Measurements from ENCODE around the gene CFAP251. TPM values are rescaled to one million over a fixed set of nuclear protein-coding genes. Genes with fewer than 3 reads are reported as not detected.

CFAP251 gene
- total RNA-seq, 1 experiment from 2014 or later = 3.8 TPM

- H3K4me1 Mint-ChIP-seq (ENCODE audit: low read depth, unreplicated experiment) = no peaks in the 10 kb centered on the region
- BruUV-seq (replicated peaks) = no TSS peak
- no peak for DNase-seq
Measured at GRCh38 chr12:122009741-122010140, 91.3 kb downstream of the CFAP251 start.

GRCh38 chr12:122012184-122012583, 93.8 kb downstream of the CFAP251 start:
- H3K4me3 Mint-ChIP-seq (ENCODE audit: low read depth, unreplicated experiment) = no peak overlapping the region
- no peak for DNase-seq
- no peak for TF ChIP-seq CTCF (IDR thresholded peaks at IDR 0.05; ENCODE audit: unreplicated experiment)

More at GRCh38 chr12:122009741-122010140, 91.3 kb downstream of the CFAP251 start:
- TF ChIP-seq CTCF (IDR thresholded peaks at IDR 0.05; ENCODE audit: unreplicated experiment) = no peak
- no peaks in the 10 kb centered on the region for H3K9me3 Mint-ChIP-seq (ENCODE audit: low read depth, unreplicated experiment)
- no peak overlapping the region for H3K27ac Mint-ChIP-seq (ENCODE audit: unreplicated experiment)
- CTCF ChIA-PET = no interaction called here
- H3K27me3 Mint-ChIP-seq (ENCODE audit: unreplicated experiment) = no peaks in the 10 kb centered on the region
- H3K4me3 Mint-ChIP-seq (ENCODE audit: low read depth, unreplicated experiment) = no peak overlapping the region
- no peaks in the 10 kb centered on the region for H3K36me3 Mint-ChIP-seq (ENCODE audit: insufficient read depth, unreplicated experiment)
- intact Hi-C loops (cut with micrococcal nuclease; ENCODE audit: unreplicated experiment) = no loop called here

DNA sequence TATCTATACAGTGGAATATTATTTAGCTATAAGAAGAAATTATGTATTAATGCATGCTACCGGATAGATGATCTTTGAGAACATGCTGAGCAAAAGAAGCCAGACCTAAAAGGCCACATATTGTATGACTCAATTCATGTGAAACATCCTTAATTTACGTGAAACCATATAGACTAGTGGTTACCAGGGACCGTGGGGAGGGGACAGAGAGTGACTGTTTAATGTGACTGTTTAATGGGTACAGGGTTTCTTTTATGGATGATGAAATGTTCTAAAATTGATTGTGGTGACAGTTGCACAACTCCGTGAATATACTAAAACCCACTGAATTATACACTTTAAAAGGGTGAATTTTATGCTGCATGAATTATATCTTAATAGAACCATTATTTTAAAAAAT, 94.7 kb downstream of the CFAP251 start:
- H3K27ac Mint-ChIP-seq (ENCODE audit: unreplicated experiment) = no peak overlapping the region
- CTCF ChIA-PET = interaction anchor here (0.7 kb wide), 1 partner anchor 8 kb away, joined by 4 read pairs; no protein-coding TSS in a partner anchor
- H3K9me3 Mint-ChIP-seq (ENCODE audit: low read depth, unreplicated experiment) = no peaks in the 10 kb centered on the region
- no peaks in the 10 kb centered on the region for H3K36me3 Mint-ChIP-seq (ENCODE audit: insufficient read depth, unreplicated experiment)
- TF ChIP-seq CTCF (IDR thresholded peaks at IDR 0.05; ENCODE audit: unreplicated experiment) = no peak
- no peak overlapping the region for H3K4me3 Mint-ChIP-seq (ENCODE audit: low read depth, unreplicated experiment)
- H3K27me3 Mint-ChIP-seq (ENCODE audit: unreplicated experiment) = no peaks in the 10 kb centered on the region
- H3K4me1 Mint-ChIP-seq (ENCODE audit: low read depth, unreplicated experiment) = no peaks in the 10 kb centered on the region
- DNase-seq = no peak
- intact Hi-C loops (cut with micrococcal nuclease; ENCODE audit: unreplicated experiment) = no loop called here
- no TSS peak for BruUV-seq (replicated peaks)

More at GRCh38 chr12:122012184-122012583, 93.8 kb downstream of the CFAP251 start:
- intact Hi-C loops (cut with micrococcal nuclease; ENCODE audit: unreplicated experiment) = no loop called here
- BruUV-seq (replicated peaks) = no TSS peak
- no peaks in the 10 kb centered on the region for H3K9me3 Mint-ChIP-seq (ENCODE audit: low read depth, unreplicated experiment)
- no peaks in the 10 kb centered on the region for H3K4me1 Mint-ChIP-seq (ENCODE audit: low read depth, unreplicated experiment)
- H3K27ac Mint-ChIP-seq (ENCODE audit: unreplicated experiment) = no peak overlapping the region
- H3K36me3 Mint-ChIP-seq (ENCODE audit: insufficient read depth, unreplicated experiment) = no peaks in the 10 kb centered on the region
- CTCF ChIA-PET = interaction anchor here (0.7 kb wide), 1 partner anchor 9 kb away, joined by 4 read pairs; no protein-coding TSS in a partner anchor
- no peaks in the 10 kb centered on the region for H3K27me3 Mint-ChIP-seq (ENCODE audit: unreplicated experiment)

- intact Hi-C loops (cut with micrococcal nuclease; ENCODE audit: unreplicated experiment) = no loop called here
- Mint-ChIP-seq H3K4me3 (ENCODE audit: low read depth, unreplicated experiment) (no peak overlapping the region), H3K27me3 (ENCODE audit: unreplicated experiment) (no peaks in the 10 kb centered on the region), H3K36me3 (ENCODE audit: insufficient read depth, unreplicated experiment) (no peaks in the 10 kb centered on the region), H3K27ac (ENCODE audit: unreplicated experiment) (no peak overlapping the region), H3K9me3 (ENCODE audit: low read depth, unreplicated experiment) (peaks cover 4% of the 10 kb centered on the region), H3K4me1 (ENCODE audit: low read depth, unreplicated experiment) (no peaks in the 10 kb centered on the region)
- BruUV-seq (replicated peaks) = no TSS peak
- no peak for DNase-seq
- no peak for TF ChIP-seq CTCF (IDR thresholded peaks at IDR 0.05; ENCODE audit: unreplicated experiment)
- CTCF ChIA-PET = no interaction called here
Measured at GRCh38 chr12:122013791-122014590, 95.6 kb downstream of the CFAP251 start.

Data from Calu3 (cell line).